Peyer's patch (tissue), 4 donors: ENCODE data around the gene SLC35E2B.

ENCODE experiments used
- CTCF ChIP-seq, 6 experiments: fragments of 450-650 bp in 4 of 6; fragments of 200-600 bp in 2 of 6; sonication (generic) in 1 of 6; IDR thresholded peaks; one replicate each; pipeline ENCODE4 v1.5.1; 2017 to 2019; ENCODE audit warnings: antibody characterized with exemption in 6 of 6, mild to moderate bottlenecking in 3 of 6, moderate library complexity in 1 of 6
- POLR2A ChIP-seq, 2 donors: fragments of 450-650 bp; IDR thresholded peaks; one replicate each; pipeline ENCODE4 v1.5.1; 2017; ENCODE audit warnings: antibody characterized with exemption in 2 of 2, mild to moderate bottlenecking in 2 of 2, moderate library complexity in 2 of 2

- TF ChIP-seq CTCF (IDR thresholded peaks at IDR 0.05) (no peak), POLR2A (IDR thresholded peaks at IDR 0.05) (no peak)
These were observed 4.7 kb downstream of the SLC35E2B start for GRCh38 chr1:1687846-1688245.
